ENCODE data around the gene LRRC39.

Gene LRRC39

DNA sequence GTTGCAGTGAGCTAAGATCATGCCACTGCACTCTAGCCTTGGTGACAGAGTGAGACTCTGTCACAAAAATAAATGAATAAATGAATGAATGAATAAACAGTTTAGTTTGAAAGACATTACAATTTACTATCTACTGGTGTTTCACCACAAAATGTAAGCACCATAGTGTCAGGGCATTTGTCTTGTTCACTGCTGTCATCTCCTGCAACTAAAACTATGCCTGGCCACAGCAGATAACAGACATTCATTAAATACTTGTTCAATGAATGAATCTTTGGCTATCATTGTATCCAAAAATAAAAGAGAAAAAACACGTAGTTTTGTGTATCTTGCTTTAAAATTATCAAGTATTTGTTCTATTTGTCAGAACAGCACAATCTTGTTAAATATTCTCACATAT is 77.9 kb downstream of the LRRC39 start (continued):
- TF ChIP-seq WT1 (tag by site-specific recombination; IDR thresholded peaks at IDR 0.05) (no peak), ZNF558 (tag by site-specific recombination; IDR thresholded peaks at IDR 0.05) (no peak), ZNF391 (tag by site-specific recombination; IDR thresholded peaks at IDR 0.05; ENCODE audit: borderline replicate concordance, low read depth) (no peak), ZNF530 (tag by site-specific recombination; IDR thresholded peaks at IDR 0.05; ENCODE audit: low read depth) (no peak), ZFHX2 (tag by site-specific recombination; conservative IDR thresholded peaks at IDR 0.05) (no peak), ZNF157 (tag by site-specific recombination; IDR thresholded peaks at IDR 0.05) (no peak), HOXC10 (CRISPR knock-in tag; IDR thresholded peaks at IDR 0.05) (no peak), ZNF155 (tag by site-specific recombination; IDR thresholded peaks at IDR 0.05) (no peak)
- TF ChIP-seq, protein P1, sequence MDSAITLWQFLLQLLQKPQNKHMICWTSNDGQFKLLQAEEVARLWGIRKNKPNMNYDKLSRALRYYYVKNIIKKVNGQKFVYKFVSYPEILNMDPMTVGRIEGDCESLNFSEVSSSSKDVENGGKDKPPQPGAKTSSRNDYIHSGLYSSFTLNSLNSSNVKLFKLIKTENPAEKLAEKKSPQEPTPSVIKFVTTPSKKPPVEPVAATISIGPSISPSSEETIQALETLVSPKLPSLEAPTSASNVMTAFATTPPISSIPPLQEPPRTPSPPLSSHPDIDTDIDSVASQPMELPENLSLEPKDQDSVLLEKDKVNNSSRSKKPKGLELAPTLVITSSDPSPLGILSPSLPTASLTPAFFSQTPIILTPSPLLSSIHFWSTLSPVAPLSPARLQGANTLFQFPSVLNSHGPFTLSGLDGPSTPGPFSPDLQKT (IDR thresholded peaks at IDR 0.05; ENCODE audit: borderline replicate concordance, low read depth, low read length): no peak
- TF ChIP-seq, protein P2, sequence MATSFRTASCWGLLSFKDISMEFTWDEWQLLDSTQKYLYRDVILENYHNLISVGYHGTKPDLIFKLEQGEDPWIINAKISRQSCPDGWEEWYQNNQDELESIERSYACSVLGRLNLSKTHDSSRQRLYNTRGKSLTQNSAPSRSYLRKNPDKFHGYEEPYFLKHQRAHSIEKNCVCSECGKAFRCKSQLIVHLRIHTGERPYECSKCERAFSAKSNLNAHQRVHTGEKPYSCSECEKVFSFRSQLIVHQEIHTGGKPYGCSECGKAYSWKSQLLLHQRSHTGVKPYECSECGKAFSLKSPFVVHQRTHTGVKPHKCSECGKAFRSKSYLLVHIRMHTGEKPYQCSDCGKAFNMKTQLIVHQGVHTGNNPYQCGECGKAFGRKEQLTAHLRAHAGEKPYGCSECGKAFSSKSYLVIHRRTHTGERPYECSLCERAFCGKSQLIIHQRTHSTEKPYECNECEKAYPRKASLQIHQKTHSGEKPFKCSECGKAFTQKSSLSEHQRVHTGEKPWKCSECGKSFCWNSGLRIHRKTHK (tag by site-specific recombination; IDR thresholded peaks at IDR 0.05): no peak
